Activated naive CD4-positive, alpha-beta T cell treated with anti-CD3 and anti-CD28 coated beads, Interleukin-2, amount 10 ng/mL, durations not matched to agents 7 days and 5 days (primary cell): ENCODE data around the gene TUBB4B.

Experiments
- CTCF ChIA-PET: fragments of 350-600 bp; sonication (Branson Sonifier 250); formaldehyde crosslinking; loops from one replicate; lab custom pipeline; 2021; ENCODE audit warnings: antibody characterized with exemption; lab: Charles Lee
- DNase-seq: peaks from one replicate; pipeline ENCODE4 v3.0.0-alpha.2; 2020
- H3K27ac Mint-ChIP-seq: one replicate; pipeline ENCODE4 v1.8.0; 2021; ENCODE audit warnings: mild to moderate bottlenecking, moderate library complexity, mixed read lengths
- H3K27me3 Mint-ChIP-seq: one replicate; pipeline ENCODE4 v1.8.0; 2021; ENCODE audit warnings: mild to moderate bottlenecking, mixed read lengths
- H3K36me3 Mint-ChIP-seq: one replicate; pipeline ENCODE4 v1.8.0; 2021; ENCODE audit warnings: mixed read lengths
- H3K4me1 Mint-ChIP-seq: one replicate; pipeline ENCODE4 v1.8.0; 2021; ENCODE audit warnings: mixed read lengths
- H3K4me3 Mint-ChIP-seq: one replicate; pipeline ENCODE4 v1.8.0; 2021; ENCODE audit warnings: mild to moderate bottlenecking, moderate library complexity, mixed read lengths
- H3K9me3 Mint-ChIP-seq: one replicate; pipeline ENCODE4 v1.8.0; 2021; ENCODE audit warnings: mixed read lengths

Gene TUBB4B

GRCh38 chr9:137225699-137226331 is 15.3 kb upstream of the TUBB4B start:
- Mint-ChIP-seq H3K9me3 (no peaks in the 10 kb centered on the region), H3K27ac (no peak overlapping the region), H3K4me1 (peaks cover 25% of the 10 kb centered on the region), H3K4me3 (peak overlapping the region; percentile 7), H3K27me3 (peaks cover 20% of the 10 kb centered on the region), H3K36me3 (no peaks in the 10 kb centered on the region)
- CTCF ChIA-PET, result interaction anchor here (0.7 to 6.1 kb wide), 16 partner anchors 11 to 197 kb away, joined by 3 to 45 read pairs (median 4); partner anchors contain the start of genes ANAPC2, SSNA1, TPRN and TUBB4B
- no peak for DNase-seq

DNA sequence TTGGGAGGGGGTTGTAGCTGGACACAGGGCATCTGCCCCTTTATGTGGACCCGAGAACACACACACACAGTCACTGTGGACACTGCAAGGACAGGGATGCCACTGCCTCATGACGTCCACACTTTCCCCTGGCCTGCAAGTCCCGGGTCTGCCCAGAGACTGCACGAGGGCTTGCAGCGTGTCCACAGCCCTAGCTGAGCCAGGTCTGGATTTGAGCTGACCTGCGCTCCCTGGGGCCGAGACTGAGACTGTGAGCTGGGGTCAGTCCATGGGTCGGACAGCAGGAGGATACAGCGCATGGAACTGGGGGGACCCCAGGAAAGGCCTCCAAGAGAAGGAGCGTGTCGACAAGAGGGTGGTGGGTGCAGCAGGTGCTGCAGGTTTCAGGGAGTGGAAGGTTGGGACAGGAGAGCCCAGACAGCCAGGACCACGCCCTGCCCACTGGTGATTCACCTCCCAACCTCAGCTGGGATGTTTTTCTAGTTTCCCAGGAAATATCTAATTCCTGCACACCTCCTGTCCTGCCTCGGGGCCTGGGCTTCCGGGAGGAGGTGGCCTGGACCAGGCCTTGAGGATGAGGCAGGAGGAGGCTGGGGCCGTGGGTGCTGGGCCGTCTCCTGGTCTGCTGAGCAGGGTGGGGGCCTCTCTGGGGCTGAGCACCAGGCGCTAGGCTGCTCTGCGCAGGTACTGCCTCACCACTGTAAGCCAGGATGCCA is 14.6 kb upstream of the TUBB4B start:
- CTCF ChIA-PET, result interaction anchor here (0.9 to 6.1 kb wide), 16 partner anchors 10 to 180 kb away, joined by 3 to 45 read pairs (median 4); partner anchors contain the start of genes ANAPC2, NPDC1, SSNA1 and TPRN
- Mint-ChIP-seq H3K27me3 (peaks cover 20% of the 10 kb centered on the region), H3K4me1 (peaks cover 25% of the 10 kb centered on the region), H3K36me3 (no peaks in the 10 kb centered on the region), H3K27ac (peak overlapping the region; percentile 45), H3K9me3 (no peaks in the 10 kb centered on the region), H3K4me3 (no peak overlapping the region)
- no peak for DNase-seq

- Mint-ChIP-seq H3K9me3 (no peaks in the 10 kb centered on the region), H3K4me1 (peaks cover 25% of the 10 kb centered on the region), H3K27me3 (peaks cover 27% of the 10 kb centered on the region), H3K27ac (peak within 1 kb of the TSS; percentile 45), H3K4me3 (no peak within 1 kb of the TSS), H3K36me3 (no peaks in the 10 kb centered on the region)
- CTCF ChIA-PET, result interaction anchor here (1.0 to 6.1 kb wide), 14 partner anchors 10 to 181 kb away, joined by 3 to 45 read pairs (median 6); partner anchors contain the start of genes ANAPC2, NPDC1, SSNA1 and TPRN
- DNase-seq, result peak; percentile 90
These were observed 13.8 kb upstream of the TUBB4B start, which contains the start of gene RNF224 for GRCh38 chr9:137227054-137227852. TSS of gene RNF224 (plus strand) at chr9:137227502. CDS start at chr9:137228336, 834 bp downstream.

DNA sequence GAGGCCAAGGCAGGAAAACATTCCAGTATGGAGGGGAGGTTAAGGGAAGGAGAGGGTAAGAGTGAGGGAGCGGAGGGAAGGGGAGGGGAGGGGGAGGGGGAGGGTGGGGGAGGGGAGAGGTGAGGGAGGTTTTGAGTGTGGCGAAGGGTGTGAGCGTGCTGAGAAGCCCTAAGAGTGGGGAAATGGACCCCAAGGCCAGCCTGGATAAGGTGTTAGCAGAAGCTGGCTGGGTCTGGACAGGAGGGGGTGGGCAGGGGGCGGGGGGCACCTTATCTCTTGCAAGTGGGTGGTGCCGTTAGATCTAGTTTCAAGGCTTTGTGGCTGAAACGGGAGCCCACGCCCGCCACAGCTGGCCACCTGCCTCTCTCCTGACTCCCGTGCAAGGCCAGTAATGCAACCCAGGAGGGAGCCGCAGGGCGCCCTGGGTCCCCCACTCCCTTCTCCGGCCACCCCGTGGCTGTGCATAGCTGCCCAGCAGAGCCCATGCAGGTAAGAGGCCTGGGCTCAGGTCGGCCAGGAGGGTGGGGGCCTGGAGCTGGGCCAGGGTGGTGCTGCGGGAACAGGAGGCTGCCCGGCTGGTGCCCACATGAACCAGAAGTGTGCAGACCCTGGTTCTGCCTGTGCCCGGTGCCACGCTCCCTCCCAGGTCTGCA is 13.1 kb upstream of the TUBB4B start:
- Mint-ChIP-seq H3K27ac (no peak overlapping the region), H3K4me1 (peaks cover 23% of the 10 kb centered on the region), H3K4me3 (no peak overlapping the region), H3K36me3 (no peaks in the 10 kb centered on the region), H3K9me3 (no peaks in the 10 kb centered on the region), H3K27me3 (peaks cover 28% of the 10 kb centered on the region)
- no peak for DNase-seq
- CTCF ChIA-PET, result interaction anchor here (1.1 to 6.1 kb wide), 9 partner anchors 9 to 181 kb away, joined by 4 to 45 read pairs (median 10); partner anchors contain the start of genes ANAPC2, NPDC1, SSNA1 and TUBB4B

DNA sequence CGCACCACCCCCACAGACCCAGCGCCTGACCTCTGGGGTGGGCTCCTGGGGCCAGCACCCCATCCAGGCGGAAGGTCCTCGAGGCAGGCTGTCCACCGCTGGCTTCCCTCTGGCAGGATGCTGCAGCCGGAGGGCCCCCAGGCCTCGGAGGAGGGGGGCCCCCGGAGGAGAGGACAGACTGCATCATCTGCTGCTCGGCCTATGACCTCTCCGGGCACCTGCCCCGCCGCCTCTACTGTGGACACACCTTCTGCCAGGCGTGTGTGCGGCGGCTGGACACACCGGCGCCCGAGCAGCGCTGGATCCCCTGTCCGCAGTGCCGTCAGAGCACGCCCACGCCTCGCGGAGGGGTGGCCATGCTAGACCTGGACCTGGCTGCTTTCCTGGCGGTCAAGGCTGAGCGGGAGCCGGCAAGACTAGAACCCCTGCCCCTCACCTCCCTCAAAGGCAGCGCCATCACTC is 12.6 kb upstream of the TUBB4B start:
- no peak overlapping the region for H3K4me3 Mint-ChIP-seq
- H3K27me3 Mint-ChIP-seq, result peaks cover 28% of the 10 kb centered on the region
- H3K4me1 Mint-ChIP-seq, result peaks cover 20% of the 10 kb centered on the region
- H3K36me3 Mint-ChIP-seq, result no peaks in the 10 kb centered on the region
- DNase-seq, result no peak
- CTCF ChIA-PET, result interaction anchor here (2.2 to 6.1 kb wide), 3 partner anchors 8 to 133 kb away, joined by 10 to 45 read pairs (median 21); partner anchors contain the start of genes ANAPC2 and SSNA1
- H3K27ac Mint-ChIP-seq, result no peak overlapping the region
- no peaks in the 10 kb centered on the region for H3K9me3 Mint-ChIP-seq

DNA sequence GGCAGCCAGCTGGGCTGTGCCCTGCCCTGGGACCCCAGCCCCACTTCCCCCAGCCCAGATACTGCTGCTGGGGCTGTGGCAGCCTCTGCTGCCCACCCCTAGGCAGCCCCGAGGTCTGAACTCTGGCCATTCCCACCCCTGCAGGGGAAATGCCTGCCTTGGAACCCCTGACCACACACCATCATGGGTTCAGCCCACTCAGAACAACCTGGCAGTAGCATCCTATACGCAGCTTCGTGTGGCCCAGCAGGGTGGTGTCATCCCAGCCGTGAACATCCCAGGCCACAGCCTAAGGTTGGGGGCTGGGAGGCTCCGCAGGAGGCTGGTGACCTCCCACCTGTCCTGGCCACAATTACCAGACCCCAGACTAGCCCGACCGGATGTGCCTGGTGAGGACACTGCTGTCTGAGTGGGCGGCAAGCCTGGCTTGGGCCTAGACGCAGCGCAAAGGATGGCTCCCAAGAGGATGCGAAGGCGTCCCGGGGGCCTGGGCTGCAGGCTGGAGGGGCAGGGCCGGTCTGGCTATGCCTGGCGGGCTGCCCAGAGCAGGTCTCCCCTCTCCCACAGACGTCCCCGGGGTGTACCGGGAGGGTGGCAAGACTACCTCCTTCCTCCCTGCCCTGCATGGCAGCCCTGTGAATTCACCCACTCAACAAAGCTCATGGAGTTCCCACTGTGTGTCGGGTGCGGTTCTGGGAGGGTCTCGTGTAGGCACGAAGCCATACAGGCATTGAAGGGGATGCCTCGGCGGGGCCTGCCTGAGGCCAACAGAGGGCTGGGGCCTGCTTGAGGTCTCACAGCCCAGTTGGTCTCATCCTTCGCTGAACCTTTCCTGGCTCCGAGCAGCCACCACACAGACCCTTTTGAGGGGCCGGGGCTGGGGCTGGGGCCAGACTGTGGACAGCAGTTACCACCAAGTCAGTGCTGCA is 11.9 kb upstream of the TUBB4B start:
- Mint-ChIP-seq H3K27me3 (peaks cover 28% of the 10 kb centered on the region), H3K27ac (no peak overlapping the region), H3K9me3 (no peaks in the 10 kb centered on the region), H3K36me3 (no peaks in the 10 kb centered on the region), H3K4me3 (no peak overlapping the region), H3K4me1 (peaks cover 16% of the 10 kb centered on the region)
- DNase-seq, result no peak
- CTCF ChIA-PET, result interaction anchor here (0.6 to 0.8 kb wide), 2 partner anchors 100 to 168 kb away, joined by 3 read pairs; no protein-coding TSS in a partner anchor

GRCh38 chr9:137229903-137230704 is 11.0 kb upstream of the TUBB4B start:
- peaks cover 34% of the 10 kb centered on the region for H3K27me3 Mint-ChIP-seq
- no peaks in the 10 kb centered on the region for H3K9me3 Mint-ChIP-seq
- no peak overlapping the region for H3K27ac Mint-ChIP-seq
- no peak overlapping the region for H3K4me3 Mint-ChIP-seq
- DNase-seq, result no peak
- CTCF ChIA-PET, result interaction anchor here (0.6 to 0.8 kb wide), 3 partner anchors 39 to 169 kb away, joined by 3 read pairs; no protein-coding TSS in a partner anchor
- no peaks in the 10 kb centered on the region for H3K36me3 Mint-ChIP-seq
- H3K4me1 Mint-ChIP-seq, result peaks cover 12% of the 10 kb centered on the region

DNA sequence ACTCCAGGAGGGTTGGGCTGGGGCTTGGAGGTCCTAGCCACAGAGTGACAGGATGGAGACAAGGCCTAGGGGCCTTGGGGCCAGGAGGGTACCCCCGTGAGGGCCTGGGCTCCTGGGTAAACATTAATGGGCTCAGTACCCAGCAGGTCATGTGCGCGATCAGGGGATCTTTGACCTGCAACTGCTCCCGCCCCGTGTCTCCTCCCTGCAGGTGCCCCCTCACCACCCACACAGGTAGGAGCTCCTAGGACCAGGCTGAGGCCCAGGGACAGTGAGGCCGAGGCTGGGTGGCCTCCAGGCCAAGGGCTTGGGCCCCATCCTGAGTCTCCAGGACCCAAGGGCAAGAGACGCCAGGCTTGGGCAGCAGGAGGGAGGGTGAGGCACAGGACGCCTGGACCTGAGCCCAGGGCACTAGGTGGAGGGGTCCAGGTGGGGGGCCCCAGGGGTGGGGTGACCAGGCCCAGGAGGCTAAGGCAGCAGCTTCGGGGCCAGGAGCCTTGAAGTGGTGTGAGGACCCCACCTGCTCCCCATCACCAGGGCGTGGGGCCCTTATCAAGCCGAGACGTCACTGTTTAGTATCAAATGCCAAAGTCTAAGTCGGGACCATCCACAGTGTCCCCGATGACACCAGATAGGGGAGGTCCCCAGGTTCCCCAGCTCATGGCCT is 10.2 kb upstream of the TUBB4B start, which contains the start of gene SLC34A3:
TSS of gene SLC34A3 (plus strand) at position 197 of the 667 bp plus-strand sequence. CDS start 802 bp downstream, outside the sequence.
- Mint-ChIP-seq H3K9me3 (no peaks in the 10 kb centered on the region), H3K27me3 (peaks cover 38% of the 10 kb centered on the region), H3K4me1 (peaks cover 8% of the 10 kb centered on the region), H3K4me3 (no peak within 1 kb of the TSS), H3K27ac (no peak within 1 kb of the TSS), H3K36me3 (no peaks in the 10 kb centered on the region)
- no peak for DNase-seq
- CTCF ChIA-PET, result interaction anchor here (0.6 kb wide), 1 partner anchor 40 kb away, joined by 3 read pairs; no protein-coding TSS in a partner anchor

DNA sequence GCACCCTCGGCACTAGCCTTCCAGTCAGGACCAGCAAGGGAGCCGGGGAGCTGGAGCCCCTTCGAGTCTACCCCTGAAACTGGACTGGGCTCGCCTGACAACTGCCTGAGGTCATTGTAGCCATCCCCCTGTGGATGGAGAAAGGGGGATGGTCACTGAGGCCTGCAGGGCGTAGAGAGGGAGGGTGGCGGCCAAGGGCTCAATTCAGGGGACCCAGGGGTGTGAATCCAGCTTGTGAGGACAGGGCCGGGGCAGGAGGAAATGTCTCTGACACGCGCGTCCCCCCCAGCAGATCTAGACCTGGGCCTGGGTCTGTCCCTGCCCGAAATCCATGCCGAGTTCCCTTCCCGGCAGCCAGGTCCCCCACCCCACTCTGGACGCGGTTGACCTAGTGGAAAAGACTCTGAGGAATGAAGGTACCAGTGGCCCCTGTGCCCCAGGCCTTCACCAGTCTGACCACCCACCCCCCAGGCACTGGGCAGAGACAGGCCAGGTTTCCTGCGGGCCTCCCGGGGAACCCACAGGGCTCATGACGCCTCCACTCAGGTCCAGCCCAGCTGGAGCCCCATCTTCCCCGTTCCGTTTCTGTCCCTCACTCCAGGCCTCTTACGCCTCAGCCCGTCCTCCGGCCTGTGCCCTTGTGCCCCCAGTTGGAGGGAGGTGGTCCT is 9.6 kb upstream of the TUBB4B start:
- H3K4me1 Mint-ChIP-seq, result peaks cover 5% of the 10 kb centered on the region

GRCh38 chr9:137232101-137232500 is 9.0 kb upstream of the TUBB4B start:
- no peak overlapping the region for H3K27ac Mint-ChIP-seq

More for the DNA sequence above, 9.6 kb upstream of the TUBB4B start:
- peaks cover 38% of the 10 kb centered on the region for H3K27me3 Mint-ChIP-seq
- no peak overlapping the region for H3K27ac Mint-ChIP-seq
- CTCF ChIA-PET, result no interaction called here
- no peaks in the 10 kb centered on the region for H3K36me3 Mint-ChIP-seq
- no peaks in the 10 kb centered on the region for H3K9me3 Mint-ChIP-seq
- no peak for DNase-seq
- H3K4me3 Mint-ChIP-seq, result no peak overlapping the region

DNA sequence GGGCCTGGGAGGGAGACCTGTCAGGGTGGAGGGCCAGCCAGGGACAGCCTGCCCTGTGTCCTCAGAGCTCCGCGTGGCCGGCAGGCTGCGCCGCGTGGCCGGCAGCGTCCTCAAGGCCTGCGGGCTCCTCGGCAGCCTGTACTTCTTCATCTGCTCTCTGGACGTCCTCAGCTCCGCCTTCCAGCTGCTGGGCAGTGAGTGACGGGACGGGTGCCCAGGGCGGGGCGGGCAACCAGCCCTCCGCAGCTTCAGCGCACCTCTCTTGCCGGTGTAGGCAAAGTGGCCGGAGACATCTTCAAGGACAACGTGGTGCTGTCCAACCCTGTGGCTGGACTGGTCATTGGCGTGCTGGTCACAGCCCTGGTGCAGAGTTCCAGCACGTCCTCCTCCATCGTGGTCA is 8.6 kb upstream of the TUBB4B start:
- Mint-ChIP-seq H3K4me3 (no peak overlapping the region), H3K36me3 (no peaks in the 10 kb centered on the region), H3K9me3 (no peaks in the 10 kb centered on the region), H3K27me3 (peaks cover 36% of the 10 kb centered on the region), H3K27ac (no peak overlapping the region), H3K4me1 (peaks cover 6% of the 10 kb centered on the region)
- no peak for DNase-seq
- CTCF ChIA-PET, result no interaction called here

More at GRCh38 chr9:137232101-137232500, 9.0 kb upstream of the TUBB4B start:
- Mint-ChIP-seq H3K27me3 (peaks cover 38% of the 10 kb centered on the region), H3K4me3 (no peak overlapping the region), H3K9me3 (no peaks in the 10 kb centered on the region), H3K4me1 (peaks cover 6% of the 10 kb centered on the region), H3K36me3 (no peaks in the 10 kb centered on the region)
- CTCF ChIA-PET, result no interaction called here
- DNase-seq, result no peak
